ENCODE measurements around the gene RPL5.

RPL5 gene

DNA sequence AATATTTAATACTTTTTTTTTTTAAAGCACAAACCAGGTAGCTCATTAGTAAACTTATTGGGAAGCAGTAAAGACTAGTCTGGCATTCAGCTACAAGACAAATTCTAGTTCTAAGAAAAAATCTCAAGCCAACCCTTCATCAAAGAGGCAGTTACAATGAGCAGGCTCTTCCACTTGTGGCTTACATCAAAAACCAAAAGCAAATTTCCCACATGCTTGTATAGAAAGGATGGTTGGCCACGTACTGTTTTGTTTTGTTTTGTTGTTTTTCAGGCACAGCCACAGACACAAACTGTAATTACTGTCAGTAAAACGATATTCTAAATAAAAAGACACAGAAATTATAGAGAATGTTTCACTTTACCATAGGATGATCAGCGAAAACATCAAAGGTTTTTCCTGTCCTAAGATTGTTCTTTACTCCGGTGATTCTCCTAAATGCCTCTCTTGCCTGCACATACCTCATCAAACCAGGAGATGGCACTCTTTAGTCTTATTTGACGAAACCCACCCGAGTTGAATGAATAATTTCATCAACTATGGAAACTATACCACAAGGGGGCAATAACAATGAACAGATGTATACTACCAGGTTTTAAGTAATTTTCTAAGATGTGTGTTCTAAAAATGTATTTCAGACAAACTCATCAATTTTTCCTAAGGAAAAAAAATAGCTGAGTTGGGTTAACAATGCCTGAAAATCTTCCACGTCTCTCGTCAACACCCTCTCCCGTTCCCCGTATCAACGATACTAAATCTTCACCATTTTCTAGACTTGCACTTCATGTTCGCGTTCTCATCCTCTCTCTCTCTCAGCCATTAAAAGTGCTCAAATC, 26.9 kb downstream of the RPL5 start:
- no peak overlapping the region for H3K18ac ChIP-seq (ENCODE audit: low read length)
- DNase-seq (ENCODE audit: low spot score), result peak; percentile 72

GRCh38 chr1:92859400-92860039, 27.7 kb downstream of the RPL5 start:
- H2BK5ac ChIP-seq (ENCODE audit: low read length), result no peak overlapping the region
- no peak overlapping the region for H3K27ac ChIP-seq (replicated peaks; ENCODE audit: low read length)
- H3K4me2 ChIP-seq (ENCODE audit: insufficient read depth, low read length, poor library complexity, severe bottlenecking), result no peak overlapping the region
- H2BK15ac ChIP-seq (ENCODE audit: low read length), result no peak overlapping the region
- no peak overlapping the region for H3K4me3 ChIP-seq (ENCODE audit: low read length in 2 of 2)
- H3K14ac ChIP-seq (ENCODE audit: low read length), result no peak overlapping the region
- no peaks in the 10 kb centered on the region for H3K27me3 ChIP-seq (ENCODE audit: control insufficient read depth in 3 of 3, insufficient read depth in 3 of 3, low read depth in 1 of 3, low read length in 3 of 3)
- H4K8ac ChIP-seq (ENCODE audit: low read depth, low read length), result no peak overlapping the region
- no peaks in the 10 kb centered on the region for H3K4me1 ChIP-seq (ENCODE audit: control insufficient read depth in 2 of 2, insufficient read depth in 1 of 2, low read depth in 1 of 2, low read length in 2 of 2)
- H2AFZ ChIP-seq (ENCODE audit: low read length), result no peak overlapping the region
- H2BK120ac ChIP-seq (ENCODE audit: low read depth, low read length), result no peak overlapping the region
- H3K79me1 ChIP-seq (ENCODE audit: low read depth, low read length), result no peaks in the 10 kb centered on the region
- H3K4ac ChIP-seq (ENCODE audit: low read length), result no peak overlapping the region
- no peak for DNase-seq (ENCODE audit: low spot score)
- no peaks in the 10 kb centered on the region for H3K9me3 ChIP-seq (replicated peaks in 1 of 2; ENCODE audit: control insufficient read depth in 2 of 2, insufficient read depth in 1 of 2, low read depth in 1 of 2, low read length in 2 of 2)
- no peak overlapping the region for H2BK12ac ChIP-seq (ENCODE audit: low read length)
- H3K9ac ChIP-seq (ENCODE audit: low read depth, low read length, poor library complexity), result no peak overlapping the region
- H4K91ac ChIP-seq (ENCODE audit: low read depth, low read length, poor library complexity), result no peak overlapping the region
- no CpG with 5 or more reads among the region's 7 CpGs for WGBS, 2 donors (ENCODE audit: extremely low coverage in 2 of 2, insufficient read length in 2 of 2, insufficient replicate concordance in 1 of 2)
- H2AK5ac ChIP-seq (ENCODE audit: low read depth, low read length), result no peak overlapping the region
- no peak overlapping the region for H3K23ac ChIP-seq (ENCODE audit: low read depth, low read length, poor library complexity)
- no peak overlapping the region for H3K18ac ChIP-seq (ENCODE audit: low read length)
- H3K36me3 ChIP-seq (replicated peaks in 1 of 2; ENCODE audit: control insufficient read depth in 2 of 2, insufficient read depth in 2 of 2, low read length in 2 of 2), result no peaks in the 10 kb centered on the region

More for the DNA sequence above, 26.9 kb downstream of the RPL5 start:
- Histone ChIP-seq H3K9ac (ENCODE audit: low read depth, low read length, poor library complexity) (no peak overlapping the region), H3K27me3 (ENCODE audit: control insufficient read depth in 3 of 3, insufficient read depth in 3 of 3, low read depth in 1 of 3, low read length in 3 of 3) (no peaks in the 10 kb centered on the region), H4K91ac (ENCODE audit: low read depth, low read length, poor library complexity) (no peak overlapping the region), H3K23ac (ENCODE audit: low read depth, low read length, poor library complexity) (no peak overlapping the region), H3K4me1 (ENCODE audit: control insufficient read depth in 2 of 2, insufficient read depth in 1 of 2, low read depth in 1 of 2, low read length in 2 of 2) (no peaks in the 10 kb centered on the region), H3K27ac (replicated peaks; ENCODE audit: low read length) (no peak overlapping the region), H2BK15ac (ENCODE audit: low read length) (no peak overlapping the region), H3K4ac (ENCODE audit: low read length) (no peak overlapping the region), H2BK120ac (ENCODE audit: low read depth, low read length) (no peak overlapping the region), H2BK12ac (ENCODE audit: low read length) (no peak overlapping the region), H3K9me3 (replicated peaks in 1 of 2; ENCODE audit: control insufficient read depth in 2 of 2, insufficient read depth in 1 of 2, low read depth in 1 of 2, low read length in 2 of 2) (no peaks in the 10 kb centered on the region), H3K4me2 (ENCODE audit: insufficient read depth, low read length, poor library complexity, severe bottlenecking) (no peak overlapping the region), H3K36me3 (replicated peaks in 1 of 2; ENCODE audit: control insufficient read depth in 2 of 2, insufficient read depth in 2 of 2, low read length in 2 of 2) (no peaks in the 10 kb centered on the region), H4K8ac (ENCODE audit: low read depth, low read length) (no peak overlapping the region), H2AFZ (ENCODE audit: low read length) (peak overlapping the region; percentile 75), H3K79me1 (ENCODE audit: low read depth, low read length) (no peaks in the 10 kb centered on the region), H3K14ac (ENCODE audit: low read length) (no peak overlapping the region), H2AK5ac (ENCODE audit: low read depth, low read length) (no peak overlapping the region), H2BK5ac (ENCODE audit: low read length) (no peak overlapping the region), H3K4me3 (ENCODE audit: low read length in 2 of 2) (no peak overlapping the region)
- 100% methylated on average over 5 of the region's 13 CpGs; no CpG with 5 or more reads in 1 of the 2 donors for WGBS, 2 donors (ENCODE audit: extremely low coverage in 2 of 2, insufficient read length in 2 of 2, insufficient replicate concordance in 1 of 2)

DNA sequence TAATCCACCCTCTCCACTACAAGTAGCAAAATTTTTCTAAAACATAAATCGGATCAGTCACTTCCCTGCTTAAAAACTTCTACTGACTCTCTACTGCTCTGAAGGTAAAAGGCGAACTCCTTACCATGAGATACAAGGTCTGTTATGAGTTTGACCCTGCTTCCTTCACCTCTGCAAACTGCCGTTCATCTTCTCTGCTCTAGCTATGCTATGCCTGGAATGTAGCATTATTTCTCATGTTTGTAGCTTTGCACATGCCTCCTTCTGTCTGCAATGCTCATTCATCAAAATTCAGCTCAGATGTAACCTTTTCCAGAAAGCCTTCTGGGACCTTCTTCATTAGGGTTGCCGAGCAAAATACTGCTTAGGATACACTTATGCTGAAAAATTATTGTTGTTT, 30.8 kb downstream of the RPL5 start:
- Histone ChIP-seq H3K9me3 (replicated peaks in 1 of 2; ENCODE audit: control insufficient read depth in 2 of 2, insufficient read depth in 1 of 2, low read depth in 1 of 2, low read length in 2 of 2) (no peaks in the 10 kb centered on the region), H3K27ac (replicated peaks; ENCODE audit: low read length) (no peak overlapping the region), H3K79me1 (ENCODE audit: low read depth, low read length) (no peaks in the 10 kb centered on the region), H3K4ac (ENCODE audit: low read length) (no peak overlapping the region), H3K23ac (ENCODE audit: low read depth, low read length, poor library complexity) (no peak overlapping the region), H3K4me2 (ENCODE audit: insufficient read depth, low read length, poor library complexity, severe bottlenecking) (no peak overlapping the region), H3K4me3 (ENCODE audit: low read length in 2 of 2) (no peak overlapping the region), H3K4me1 (ENCODE audit: control insufficient read depth in 2 of 2, insufficient read depth in 1 of 2, low read depth in 1 of 2, low read length in 2 of 2) (no peaks in the 10 kb centered on the region), H3K27me3 (ENCODE audit: control insufficient read depth in 3 of 3, insufficient read depth in 3 of 3, low read depth in 1 of 3, low read length in 3 of 3) (no peaks in the 10 kb centered on the region), H4K8ac (ENCODE audit: low read depth, low read length) (no peak overlapping the region), H2BK15ac (ENCODE audit: low read length) (no peak overlapping the region), H3K14ac (ENCODE audit: low read length) (no peak overlapping the region), H3K36me3 (replicated peaks in 1 of 2; ENCODE audit: control insufficient read depth in 2 of 2, insufficient read depth in 2 of 2, low read length in 2 of 2) (no peaks in the 10 kb centered on the region), H3K9ac (ENCODE audit: low read depth, low read length, poor library complexity) (no peak overlapping the region), H4K91ac (ENCODE audit: low read depth, low read length, poor library complexity) (no peak overlapping the region), H2AK5ac (ENCODE audit: low read depth, low read length) (no peak overlapping the region), H2BK12ac (ENCODE audit: low read length) (no peak overlapping the region), H3K18ac (ENCODE audit: low read length) (no peak overlapping the region), H2BK5ac (ENCODE audit: low read length) (no peak overlapping the region), H2BK120ac (ENCODE audit: low read depth, low read length) (no peak overlapping the region), H2AFZ (ENCODE audit: low read length) (no peak overlapping the region)
- DNase-seq (ENCODE audit: low spot score), result no peak
- no CpG with 5 or more reads among the region's 4 CpGs for WGBS, 2 donors (ENCODE audit: extremely low coverage in 2 of 2, insufficient read length in 2 of 2, insufficient replicate concordance in 1 of 2)

DNA sequence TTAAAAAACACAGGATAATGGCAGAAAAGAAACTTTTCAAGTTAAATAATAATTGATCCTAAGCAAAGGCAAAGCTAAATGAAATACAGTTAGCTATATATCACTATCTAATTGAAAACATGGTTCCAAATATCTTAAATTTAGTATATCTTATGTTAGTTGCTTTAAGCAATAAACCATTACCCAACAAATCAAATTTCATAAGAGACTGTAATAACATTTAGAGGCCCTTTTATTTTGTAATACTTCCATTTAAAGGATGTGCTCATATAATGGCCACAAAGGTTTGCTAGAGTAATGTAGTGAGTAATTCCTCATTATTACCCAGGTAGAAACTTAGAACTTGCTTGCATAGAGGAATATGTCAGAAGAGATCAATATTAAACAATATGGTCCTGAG, 32.3 kb downstream of the RPL5 start:
- no peak overlapping the region for H3K23ac ChIP-seq (ENCODE audit: low read depth, low read length, poor library complexity)
- no peak overlapping the region for H2BK12ac ChIP-seq (ENCODE audit: low read length)
- no peak overlapping the region for H2BK5ac ChIP-seq (ENCODE audit: low read length)
- H2BK15ac ChIP-seq (ENCODE audit: low read length), result no peak overlapping the region
- no peak for DNase-seq (ENCODE audit: low spot score)
- H3K27ac ChIP-seq (replicated peaks; ENCODE audit: low read length), result no peak overlapping the region
- no peak overlapping the region for H3K18ac ChIP-seq (ENCODE audit: low read length)
- no peaks in the 10 kb centered on the region for H3K79me1 ChIP-seq (ENCODE audit: low read depth, low read length)
- no peak overlapping the region for H4K8ac ChIP-seq (ENCODE audit: low read depth, low read length)
- no peak overlapping the region for H4K91ac ChIP-seq (ENCODE audit: low read depth, low read length, poor library complexity)
- H3K14ac ChIP-seq (ENCODE audit: low read length), result no peak overlapping the region
- H2BK120ac ChIP-seq (ENCODE audit: low read depth, low read length), result no peak overlapping the region
- H2AK5ac ChIP-seq (ENCODE audit: low read depth, low read length), result no peak overlapping the region
- H3K27me3 ChIP-seq (ENCODE audit: control insufficient read depth in 3 of 3, insufficient read depth in 3 of 3, low read depth in 1 of 3, low read length in 3 of 3), result peaks cover 0 to 3% (median 0%) of the 10 kb centered on the region in 3 experiments
- H3K4me3 ChIP-seq (ENCODE audit: low read length in 2 of 2), result no peak overlapping the region
- H3K4me1 ChIP-seq (ENCODE audit: control insufficient read depth in 2 of 2, insufficient read depth in 1 of 2, low read depth in 1 of 2, low read length in 2 of 2), result no peaks in the 10 kb centered on the region
- H3K4me2 ChIP-seq (ENCODE audit: insufficient read depth, low read length, poor library complexity, severe bottlenecking), result no peak overlapping the region
- no peaks in the 10 kb centered on the region for H3K9me3 ChIP-seq (replicated peaks in 1 of 2; ENCODE audit: control insufficient read depth in 2 of 2, insufficient read depth in 1 of 2, low read depth in 1 of 2, low read length in 2 of 2)
- H2AFZ ChIP-seq (ENCODE audit: low read length), result no peak overlapping the region
- H3K36me3 ChIP-seq (replicated peaks in 1 of 2; ENCODE audit: control insufficient read depth in 2 of 2, insufficient read depth in 2 of 2, low read length in 2 of 2), result no peaks in the 10 kb centered on the region
- H3K4ac ChIP-seq (ENCODE audit: low read length), result no peak overlapping the region
- H3K9ac ChIP-seq (ENCODE audit: low read depth, low read length, poor library complexity), result no peak overlapping the region

Measured in neuronal stem cell (in vitro differentiated cells).